RWPE2 (cell line): ENCODE data around the gene RERG.

Source experiments
- ATAC-seq: fragments of 200-7000 bp; cut with Tn5 transposase; 3 replicates; pipeline ENCODE4 v1.9.1; 2021; ENCODE audit warnings: low read depth
- DNase-seq: peaks from one replicate; pipeline ENCODE4 v3.0.0-alpha.2; 2020; ENCODE audit warnings: low spot score
- H3K27ac ChIP-seq: fragments of 450-650 bp; 2 replicates; pipeline ENCODE4 v1.5.1; 2017; ENCODE audit warnings: mild to moderate bottlenecking; ENCODE audit not compliant: poor library complexity, severe bottlenecking
- H3K27me3 ChIP-seq: fragments of 250-450 bp; sonication (Bioruptor Pico); 2 replicates; pipeline ENCODE4 v1.5.1; 2021; ENCODE audit warnings: mild to moderate bottlenecking, moderate library complexity; ENCODE audit not compliant: insufficient read depth, poor library complexity, severe bottlenecking
- H3K36me3 ChIP-seq: fragments of 250-450 bp; sonication (Bioruptor Pico); 2 replicates; pipeline ENCODE4 v1.5.1; 2020; ENCODE audit warnings: low read depth, mild to moderate bottlenecking, moderate library complexity
- H3K4me1 ChIP-seq: fragments of 250-450 bp; sonication (Bioruptor Pico); 2 replicates; pipeline ENCODE4 v1.5.1; 2021; ENCODE audit warnings: mild to moderate bottlenecking, moderate library complexity; ENCODE audit not compliant: insufficient read depth, poor library complexity, severe bottlenecking
- H3K4me3 ChIP-seq: fragments of 250-450 bp; sonication (Bioruptor Pico); 2 replicates; pipeline ENCODE4 v1.5.1; 2021; ENCODE audit warnings: mild to moderate bottlenecking, moderate library complexity; ENCODE audit not compliant: severe bottlenecking
- H3K9me3 ChIP-seq: fragments of 250-450 bp; sonication (Bioruptor Pico); 2 replicates; pipeline ENCODE4 v1.5.1; 2021; ENCODE audit warnings: mild to moderate bottlenecking, moderate library complexity; ENCODE audit not compliant: severe bottlenecking
- CTCF ChIP-seq: fragments of 450-650 bp; IDR thresholded peaks from one replicate; pipeline ENCODE4 v1.5.1; 2017; ENCODE audit warnings: mild to moderate bottlenecking, moderate library complexity; ENCODE audit not compliant: poor library complexity, severe bottlenecking

The RERG gene

GRCh38 chr12:15216036-15216889 lies 5.0 kb downstream of the RERG start:
- no peaks in the 10 kb centered on the region for H3K36me3 ChIP-seq
- ATAC-seq (no peak), DNase-seq (no peak)
- no peaks in the 10 kb centered on the region for H3K4me1 ChIP-seq
- no peaks in the 10 kb centered on the region for H3K9me3 ChIP-seq
- no peak overlapping the region for H3K4me3 ChIP-seq
- H3K27ac ChIP-seq = no peak overlapping the region
- H3K27me3 ChIP-seq = no peaks in the 10 kb centered on the region
- TF ChIP-seq CTCF = no peak

GRCh38 chr12:15214851-15215601 lies 6.2 kb downstream of the RERG start:
- ATAC-seq (no peak), DNase-seq (no peak)
- H3K9me3 ChIP-seq = no peaks in the 10 kb centered on the region
- TF ChIP-seq CTCF = no peak
- H3K4me1 ChIP-seq = no peaks in the 10 kb centered on the region
- H3K27ac ChIP-seq = no peak overlapping the region
- no peaks in the 10 kb centered on the region for H3K36me3 ChIP-seq
- no peaks in the 10 kb centered on the region for H3K27me3 ChIP-seq
- no peak overlapping the region for H3K4me3 ChIP-seq

- no peak for ATAC-seq
- no peaks in the 10 kb centered on the region for H3K36me3 ChIP-seq
- no peak for DNase-seq
- no peaks in the 10 kb centered on the region for H3K27me3 ChIP-seq
- TF ChIP-seq CTCF = no peak
- peaks cover 4% of the 10 kb centered on the region for H3K4me1 ChIP-seq
- no peak overlapping the region for H3K4me3 ChIP-seq
- H3K27ac ChIP-seq = no peak overlapping the region
- H3K9me3 ChIP-seq = no peaks in the 10 kb centered on the region
Measured at GRCh38 chr12:15212930-15213329, 8.3 kb downstream of the RERG start.

- no peak for DNase-seq
- Histone ChIP-seq H3K9me3 (no peaks in the 10 kb centered on the region), H3K27me3 (no peaks in the 10 kb centered on the region), H3K4me1 (peaks cover 4% of the 10 kb centered on the region), H3K36me3 (no peaks in the 10 kb centered on the region), H3K27ac (peak overlapping the region; percentile 39), H3K4me3 (no peak overlapping the region)
- TF ChIP-seq CTCF = no peak
- ATAC-seq = peak; percentile 64
Measured at GRCh38 chr12:15209782-15210181, 11.4 kb downstream of the RERG start.
